WTC11 (cell line): ENCODE data around the gene C2orf80. TPM values are rescaled to one million over a fixed set of nuclear protein-coding genes. Genes with fewer than 3 reads are reported as not detected.

Experiments
- ATAC-seq: fragments of 200-7000 bp; cut with Tn5 transposase; 2 replicates; pipeline ENCODE4 v1.10.0; 2021; ENCODE audit warnings: mild to moderate bottlenecking, moderate library complexity
- Bru-seq: library from RNA; stranded (reverse); fragments of 400-500 nt; gene quantifications from one replicate; lab custom pipeline; 2021; lab: Mats Ljungman, UMichigan
- CTCF ChIA-PET: fragments of 300-600 bp; sonication (Branson Sonifier 250); formaldehyde crosslinking; loops from one replicate; lab custom pipeline; 2021; ENCODE audit warnings: antibody characterized with exemption; lab: Charles Lee
- POLR2A ChIA-PET: fragments of 350-600 bp; sonication (Branson Sonifier 250); formaldehyde crosslinking; loops from one replicate; lab custom pipeline; 2021; ENCODE audit warnings: antibody characterized with exemption; lab: Charles Lee
- DNase-seq: peaks from one replicate; pipeline ENCODE4 v3.0.0; 2021; ENCODE audit warnings: low spot score
- H3K27ac Mint-ChIP-seq: 2 replicates; pipeline ENCODE4 v1.8.0; 2021; ENCODE audit warnings: mixed read lengths
- H3K27me3 Mint-ChIP-seq: 2 replicates; pipeline ENCODE4 v1.8.0; 2021; ENCODE audit warnings: low read depth, mild to moderate bottlenecking, moderate library complexity, mixed read lengths
- H3K36me3 Mint-ChIP-seq: 2 replicates; pipeline ENCODE4 v1.8.0; 2021; ENCODE audit warnings: mixed read lengths
- H3K4me1 Mint-ChIP-seq: 2 replicates; pipeline ENCODE4 v1.8.0; 2022; ENCODE audit warnings: mixed read lengths
- H3K4me3 Mint-ChIP-seq: 2 replicates; pipeline ENCODE4 v1.8.0; 2021; ENCODE audit warnings: mild to moderate bottlenecking, moderate library complexity, mixed read lengths
- H3K9me3 Mint-ChIP-seq: 2 replicates; pipeline ENCODE4 v1.8.0; 2021; ENCODE audit warnings: mixed read lengths
- ATF1 ChIP-seq: sonication (generic); formaldehyde crosslinking; IDR thresholded peaks from 2 replicates; pipeline ENCODE4 v1.8.1; 2023; ENCODE audit warnings: mild to moderate bottlenecking, moderate library complexity, missing genetic modification reagents
- CREB1 ChIP-seq: sonication (generic); formaldehyde crosslinking; IDR thresholded peaks from 2 replicates; pipeline ENCODE4 v1.8.0; 2023; ENCODE audit warnings: mild to moderate bottlenecking, missing genetic modification reagents
- CREM ChIP-seq: sonication (generic); formaldehyde crosslinking; IDR thresholded peaks from 2 replicates; pipeline ENCODE4 v1.8.1; 2022; ENCODE audit warnings: mild to moderate bottlenecking, missing genetic modification reagents, moderate library complexity
- E2F4 ChIP-seq: sonication (generic); formaldehyde crosslinking; IDR thresholded peaks from 2 replicates; pipeline ENCODE4 v1.8.1; 2022; ENCODE audit warnings: low read depth, mild to moderate bottlenecking, moderate library complexity, missing genetic modification reagents, borderline replicate concordance
- ELF4 ChIP-seq: sonication (generic); formaldehyde crosslinking; IDR thresholded peaks from 2 replicates; pipeline ENCODE4 v1.8.1; 2022; ENCODE audit warnings: low read depth, mild to moderate bottlenecking, moderate library complexity, missing genetic modification reagents
- ESRRA ChIP-seq: sonication (generic); formaldehyde crosslinking; IDR thresholded peaks from 2 replicates; pipeline ENCODE4 v1.8.1; 2022; ENCODE audit warnings: mild to moderate bottlenecking, missing genetic modification reagents, borderline replicate concordance
- ETV6 ChIP-seq: sonication (generic); formaldehyde crosslinking; IDR thresholded peaks from 2 replicates; pipeline ENCODE4 v1.8.1; 2022; ENCODE audit warnings: mild to moderate bottlenecking, missing genetic modification reagents
- FOXP4 ChIP-seq: sonication (generic); formaldehyde crosslinking; IDR thresholded peaks from 2 replicates; pipeline ENCODE4 v1.8.0; 2022; ENCODE audit warnings: mild to moderate bottlenecking, missing genetic modification reagents
- IRF2 ChIP-seq: sonication (generic); formaldehyde crosslinking; IDR thresholded peaks from 2 replicates; pipeline ENCODE4 v1.8.0; 2022; ENCODE audit warnings: low read depth, missing genetic modification reagents, borderline replicate concordance
- MYBL2 ChIP-seq: sonication (generic); formaldehyde crosslinking; IDR thresholded peaks from 2 replicates; pipeline ENCODE4 v1.8.1; 2023; ENCODE audit warnings: mild to moderate bottlenecking, moderate library complexity, missing genetic modification reagents
- PRRX2 ChIP-seq: fragments of 250-450 bp; sonication (Bioruptor Pico); IDR thresholded peaks from 2 replicates; pipeline ENCODE4 v1.8.0; 2021; ENCODE audit warnings: mild to moderate bottlenecking
- SMAD3 ChIP-seq: sonication (generic); formaldehyde crosslinking; IDR thresholded peaks from 2 replicates; pipeline ENCODE4 v1.8.0; 2022; ENCODE audit warnings: missing genetic modification reagents, mild to moderate bottlenecking, borderline replicate concordance
- TP53 ChIP-seq: sonication (generic); formaldehyde crosslinking; IDR thresholded peaks from 2 replicates; pipeline ENCODE4 v1.8.1; 2023; ENCODE audit warnings: mild to moderate bottlenecking, missing genetic modification reagents
- ZSCAN18 ChIP-seq: fragments of 250-450 bp; sonication (Bioruptor Pico); IDR thresholded peaks from 2 replicates; pipeline ENCODE4 v2.1.2; 2022; ENCODE audit warnings: mild to moderate bottlenecking, moderate library complexity
- long read RNA-seq, 3 experiments: library from RNA in 1 of 3; library from capped mRNA in 1 of 3; library from polyadenylated mRNA in 1 of 3; unstranded in 2 of 3; stranded (forward) in 1 of 3; transcript quantifications; one replicate each; pipeline ENCODE4 v2.0.0, GENCODE V29; 2021
- total RNA-seq: library from RNA; stranded (reverse); gene quantifications from 3 replicates; pipeline ENCODE4 v1.2.3, GENCODE V29; 2021
- TF ChIP-seq, protein P1 (sequence below): sonication (generic); formaldehyde crosslinking; IDR thresholded peaks from 2 replicates; pipeline ENCODE4 v1.8.1; 2023; ENCODE audit warnings: mild to moderate bottlenecking, missing genetic modification reagents, moderate library complexity
- TF ChIP-seq, protein P2 (sequence below): fragments of 250-450 bp; sonication (Bioruptor Pico); IDR thresholded peaks from 2 replicates; pipeline ENCODE4 v1.9.0; 2021; ENCODE audit warnings: mild to moderate bottlenecking
- TF ChIP-seq, protein P3 (sequence below): fragments of 250-450 bp; sonication (Bioruptor Pico); conservative IDR thresholded peaks from 2 replicates; pipeline ENCODE4 v1.9.0; 2021; ENCODE audit warnings: mild to moderate bottlenecking
- TF ChIP-seq, protein P4 (sequence below): fragments of 200-600 bp; IDR thresholded peaks from 2 replicates; pipeline ENCODE4 v1.8.0; 2022; ENCODE audit warnings: antibody characterized with exemption

Gene C2orf80
- 0.39 to 0.96 TPM (median 0.87 TPM) in 3 replicates for total RNA-seq
- percentile 21 among the genes with signal in this experiment for Bru-seq, nascent RNA
- long read RNA-seq, experiment 1: 0 reads
- long read RNA-seq, experiment 2: 0 reads
- long read RNA-seq, experiment 3: 0 reads

DNA sequence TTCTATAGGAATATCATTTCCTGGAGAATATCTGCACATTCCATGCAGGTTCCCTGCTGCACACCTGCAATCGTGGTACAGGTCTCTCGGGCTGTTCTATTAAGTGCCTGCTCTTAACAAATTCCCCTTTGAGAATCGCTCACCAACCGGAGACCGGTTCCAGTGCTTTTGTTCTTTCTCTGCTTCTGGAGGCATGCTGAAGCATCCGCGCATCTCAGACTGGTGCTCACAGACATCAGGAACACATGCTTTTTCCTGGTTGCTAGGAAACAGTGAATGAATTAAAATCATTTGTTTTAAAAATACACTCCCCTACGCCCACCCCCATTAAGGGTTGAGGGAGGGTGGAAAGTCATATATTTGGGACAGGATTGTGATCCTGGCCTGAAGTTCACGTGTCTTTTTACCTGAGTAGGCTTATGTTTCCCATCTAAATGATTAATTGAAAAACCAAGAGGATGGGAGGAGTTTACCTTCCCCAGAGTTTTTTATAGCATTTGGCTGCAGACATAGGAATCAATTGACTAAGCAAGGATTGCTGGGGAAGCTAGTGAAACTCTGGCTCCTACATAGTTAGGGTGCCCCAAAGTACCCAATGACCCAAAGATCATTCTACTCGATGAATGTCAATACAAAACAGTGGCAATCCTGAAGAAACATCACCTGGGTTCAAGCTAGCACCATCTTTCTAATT, at the start of gene C2orf80:
Gene C2orf80 (minus strand): TSS at position 221 of the 694 bp plus-strand sequence. CDS start 3,044 bp downstream, outside the sequence.
- H3K27ac Mint-ChIP-seq: no peak within 1 kb of the TSS
- H3K4me3 Mint-ChIP-seq: no peak within 1 kb of the TSS
- H3K36me3 Mint-ChIP-seq: no peaks in the 10 kb centered on the region
- TF ChIP-seq, protein P1, sequence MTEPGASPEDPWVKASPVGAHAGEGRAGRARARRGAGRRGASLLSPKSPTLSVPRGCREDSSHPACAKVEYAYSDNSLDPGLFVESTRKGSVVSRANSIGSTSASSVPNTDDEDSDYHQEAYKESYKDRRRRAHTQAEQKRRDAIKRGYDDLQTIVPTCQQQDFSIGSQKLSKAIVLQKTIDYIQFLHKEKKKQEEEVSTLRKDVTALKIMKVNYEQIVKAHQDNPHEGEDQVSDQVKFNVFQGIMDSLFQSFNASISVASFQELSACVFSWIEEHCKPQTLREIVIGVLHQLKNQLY (CRISPR knock-in tag): no peak
- TF ChIP-seq SMAD3 (CRISPR knock-in tag): no peak
- no peak for TF ChIP-seq CREM
- TF ChIP-seq IRF2: no peak
- TF ChIP-seq ELF4 (CRISPR knock-in tag): no peak
- TF ChIP-seq TP53 (CRISPR knock-in tag): no peak
- TF ChIP-seq, protein P2, sequence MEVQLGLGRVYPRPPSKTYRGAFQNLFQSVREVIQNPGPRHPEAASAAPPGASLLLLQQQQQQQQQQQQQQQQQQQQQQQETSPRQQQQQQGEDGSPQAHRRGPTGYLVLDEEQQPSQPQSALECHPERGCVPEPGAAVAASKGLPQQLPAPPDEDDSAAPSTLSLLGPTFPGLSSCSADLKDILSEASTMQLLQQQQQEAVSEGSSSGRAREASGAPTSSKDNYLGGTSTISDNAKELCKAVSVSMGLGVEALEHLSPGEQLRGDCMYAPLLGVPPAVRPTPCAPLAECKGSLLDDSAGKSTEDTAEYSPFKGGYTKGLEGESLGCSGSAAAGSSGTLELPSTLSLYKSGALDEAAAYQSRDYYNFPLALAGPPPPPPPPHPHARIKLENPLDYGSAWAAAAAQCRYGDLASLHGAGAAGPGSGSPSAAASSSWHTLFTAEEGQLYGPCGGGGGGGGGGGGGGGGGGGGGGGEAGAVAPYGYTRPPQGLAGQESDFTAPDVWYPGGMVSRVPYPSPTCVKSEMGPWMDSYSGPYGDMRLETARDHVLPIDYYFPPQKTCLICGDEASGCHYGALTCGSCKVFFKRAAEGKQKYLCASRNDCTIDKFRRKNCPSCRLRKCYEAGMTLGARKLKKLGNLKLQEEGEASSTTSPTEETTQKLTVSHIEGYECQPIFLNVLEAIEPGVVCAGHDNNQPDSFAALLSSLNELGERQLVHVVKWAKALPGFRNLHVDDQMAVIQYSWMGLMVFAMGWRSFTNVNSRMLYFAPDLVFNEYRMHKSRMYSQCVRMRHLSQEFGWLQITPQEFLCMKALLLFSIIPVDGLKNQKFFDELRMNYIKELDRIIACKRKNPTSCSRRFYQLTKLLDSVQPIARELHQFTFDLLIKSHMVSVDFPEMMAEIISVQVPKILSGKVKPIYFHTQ: no peak
- TF ChIP-seq ETV6 (CRISPR knock-in tag): no peak
- TF ChIP-seq FOXP4: no peak
- no peak for TF ChIP-seq CREB1
- no peak for TF ChIP-seq ATF1 (CRISPR knock-in tag)
- no peak for TF ChIP-seq PRRX2
- no peak for TF ChIP-seq ZSCAN18 (CRISPR knock-in tag)
- TF ChIP-seq E2F4 (CRISPR knock-in tag): no peak
- ChIA-PET CTCF (no interaction called here), POLR2A (no interaction called here)
- no peaks in the 10 kb centered on the region for H3K27me3 Mint-ChIP-seq
- ATAC-seq (peak; percentile 39), DNase-seq (no peak)
- H3K9me3 Mint-ChIP-seq: no peaks in the 10 kb centered on the region
- peaks cover 58% of the 10 kb centered on the region for H3K4me1 Mint-ChIP-seq

DNA sequence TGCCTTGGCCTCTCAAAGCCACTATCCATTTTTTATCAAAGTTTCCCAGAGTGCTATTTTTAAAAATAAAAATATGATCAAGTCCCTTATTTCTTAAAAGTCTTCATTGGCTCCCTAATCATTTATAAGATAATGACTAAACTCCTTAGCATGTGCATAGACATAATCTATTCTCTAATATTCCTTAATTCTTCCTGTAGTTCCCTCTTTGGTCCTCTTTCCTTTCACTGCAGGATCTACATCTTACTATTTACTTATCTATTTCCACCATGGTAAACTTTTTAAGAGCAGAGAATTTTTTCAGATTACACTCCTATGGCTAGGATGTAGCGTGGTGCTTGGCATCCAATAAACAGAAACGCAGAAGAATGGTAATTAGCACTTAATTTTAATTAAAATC, 46.0 kb upstream of the C2orf80 start:
- peaks cover 27% of the 10 kb centered on the region for H3K9me3 Mint-ChIP-seq
- ChIA-PET POLR2A (no interaction called here), CTCF (no interaction called here)
- H3K4me3 Mint-ChIP-seq: no peak overlapping the region
- no peaks in the 10 kb centered on the region for H3K4me1 Mint-ChIP-seq
- H3K27ac Mint-ChIP-seq: no peak overlapping the region
- no peaks in the 10 kb centered on the region for H3K27me3 Mint-ChIP-seq
- H3K36me3 Mint-ChIP-seq: peaks cover 66% of the 10 kb centered on the region
- DNase-seq: no peak
- ATAC-seq: no peak
- TF ChIP-seq MYBL2 (no peak), E2F4 (CRISPR knock-in tag) (no peak), ESRRA (CRISPR knock-in tag) (no peak)
- TF ChIP-seq, protein P3, sequence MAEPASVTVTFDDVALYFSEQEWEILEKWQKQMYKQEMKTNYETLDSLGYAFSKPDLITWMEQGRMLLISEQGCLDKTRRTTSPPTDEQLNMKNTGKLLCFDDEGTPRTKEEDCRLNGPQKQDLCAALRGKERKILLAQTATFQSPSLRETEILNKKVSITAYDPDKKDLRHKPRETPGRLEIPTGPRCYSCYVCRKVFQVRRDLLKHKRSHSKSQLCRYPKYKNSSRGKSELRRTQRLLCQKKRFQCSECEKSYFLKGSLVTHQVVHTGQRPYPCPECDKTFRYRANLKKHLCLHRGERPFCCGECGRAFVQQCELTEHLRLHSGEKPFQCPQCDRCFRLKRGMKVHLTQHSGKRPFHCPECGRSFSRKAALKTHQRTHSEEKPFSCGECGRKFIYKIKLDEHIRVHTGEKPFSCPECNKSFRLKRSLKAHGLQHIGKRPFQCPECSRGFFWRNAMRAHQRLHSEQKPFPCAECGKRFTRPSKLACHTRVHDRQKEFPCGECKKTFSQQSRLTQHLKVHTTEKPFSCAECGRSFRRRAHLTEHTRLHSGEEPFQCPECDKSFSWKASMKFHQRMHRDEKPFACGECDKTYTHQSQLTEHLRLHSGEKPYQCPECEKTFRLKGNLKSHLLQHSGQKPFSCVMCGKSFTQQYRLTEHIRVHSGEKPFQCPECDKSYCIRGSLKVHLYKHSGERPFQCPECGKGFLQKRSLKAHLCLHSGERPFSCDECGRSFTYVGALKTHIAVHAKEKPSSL: no peak
- TF ChIP-seq, protein P4, sequence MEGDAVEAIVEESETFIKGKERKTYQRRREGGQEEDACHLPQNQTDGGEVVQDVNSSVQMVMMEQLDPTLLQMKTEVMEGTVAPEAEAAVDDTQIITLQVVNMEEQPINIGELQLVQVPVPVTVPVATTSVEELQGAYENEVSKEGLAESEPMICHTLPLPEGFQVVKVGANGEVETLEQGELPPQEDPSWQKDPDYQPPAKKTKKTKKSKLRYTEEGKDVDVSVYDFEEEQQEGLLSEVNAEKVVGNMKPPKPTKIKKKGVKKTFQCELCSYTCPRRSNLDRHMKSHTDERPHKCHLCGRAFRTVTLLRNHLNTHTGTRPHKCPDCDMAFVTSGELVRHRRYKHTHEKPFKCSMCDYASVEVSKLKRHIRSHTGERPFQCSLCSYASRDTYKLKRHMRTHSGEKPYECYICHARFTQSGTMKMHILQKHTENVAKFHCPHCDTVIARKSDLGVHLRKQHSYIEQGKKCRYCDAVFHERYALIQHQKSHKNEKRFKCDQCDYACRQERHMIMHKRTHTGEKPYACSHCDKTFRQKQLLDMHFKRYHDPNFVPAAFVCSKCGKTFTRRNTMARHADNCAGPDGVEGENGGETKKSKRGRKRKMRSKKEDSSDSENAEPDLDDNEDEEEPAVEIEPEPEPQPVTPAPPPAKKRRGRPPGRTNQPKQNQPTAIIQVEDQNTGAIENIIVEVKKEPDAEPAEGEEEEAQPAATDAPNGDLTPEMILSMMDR: no peak
